OCI-LY3 (cell line): Measurements from ENCODE around the gene AP5B1.
"Not testable (repeated sequence)": the region's sequence is repeated elsewhere in the genome, so short reads cannot be mapped to it uniquely, and the experiment has no call there.

Source experiments
- CTCF ChIP-seq: fragments of 200-600, 300-600 bp; sonication (generic); IDR thresholded peaks from 2 replicates; pipeline ENCODE4 v1.5.1; 2014; ENCODE audit warnings: antibody characterized with exemption, low read length, low read depth
- EZH2phosphoT487 ChIP-seq: fragments of 200-600 bp; shearing (Covaris generic); IDR thresholded peaks from 2 replicates; pipeline ENCODE4 v1.6.1; 2018; ENCODE audit warnings: antibody characterized with exemption, mixed run types, low read depth

- TF ChIP-seq CTCF, EZH2phosphoT487: not testable (repeated sequence)
Observed at GRCh38 chr11:65762169-65762568, 18.6 kb downstream of the AP5B1 start.
